K562 (cell line): ENCODE measurements around the gene ZKSCAN5. TPM values are rescaled to one million over a fixed set of nuclear protein-coding genes. Genes with fewer than 3 reads are reported as not detected.
A peak's percentile ranks its signal among the peaks of the same experiment; 100 is the strongest.

Experiments
- ATF1 ChIP-seq, 2 experiments: fragments of 450-650 bp in 1 of 2; IDR thresholded peaks; 2 replicates each; pipeline ENCODE4 v1.6.1; 2016; ENCODE audit warnings: missing compliant biosample characterization in 1 of 2, missing genetic modification characterization in 1 of 2
- BRD4 ChIP-seq: fragments of 200-600 bp; sonication (generic); IDR thresholded peaks from 2 replicates; pipeline ENCODE4 v1.6.1; 2017; ENCODE audit warnings: inconsistent platforms
- CTBP1 ChIP-seq: fragments of 450-650 bp; IDR thresholded peaks from 2 replicates; pipeline ENCODE4 v1.6.1; 2016; ENCODE audit warnings: borderline replicate concordance
- ETV5 ChIP-seq: sonication (generic); formaldehyde crosslinking; IDR thresholded peaks from 2 replicates; pipeline ENCODE4 v1.4.0; 2020; ENCODE audit warnings: low read depth, mild to moderate bottlenecking, missing genetic modification reagents
- EZH2 ChIP-seq: IDR thresholded peaks from 2 replicates; pipeline ENCODE4 v1.6.1; 2012; ENCODE audit warnings: low read depth, mild to moderate bottlenecking, inconsistent platforms, low read length, borderline replicate concordance
- MAFK ChIP-seq: IDR thresholded peaks from 2 replicates; pipeline ENCODE4 v1.6.1; 2011; ENCODE audit warnings: low read length, improper control_type of control experiment
- NBN ChIP-seq: fragments of 450-650 bp; IDR thresholded peaks from 2 replicates; pipeline ENCODE4 v1.6.1; 2016; ENCODE audit warnings: low read depth, mild to moderate bottlenecking
- NEUROD1 ChIP-seq: fragments of 150-350 bp; IDR thresholded peaks from 2 replicates; pipeline ENCODE4 v1.6.1; 2014; ENCODE audit warnings: borderline replicate concordance, low read length, low read depth; ENCODE audit not compliant: partially characterized antibody
- PCBP1 ChIP-seq: fragments of 200-400 bp; formaldehyde crosslinking; IDR thresholded peaks from 2 replicates; pipeline ENCODE4 v1.6.1; 2018; ENCODE audit warnings: mild to moderate bottlenecking, low read depth, low read length; ENCODE audit not compliant: poor library complexity, severe bottlenecking
- PML ChIP-seq: IDR thresholded peaks from 2 replicates; pipeline ENCODE4 v1.6.1; 2012; ENCODE audit warnings: low read length, inconsistent platforms
- RB1 ChIP-seq: fragments of 450-650 bp; IDR thresholded peaks from 2 replicates; pipeline ENCODE4 v1.6.1; 2017; ENCODE audit warnings: low read depth, mild to moderate bottlenecking
- RREB1 ChIP-seq: fragments of 250-450 bp; sonication (Bioruptor Pico); IDR thresholded peaks from 2 replicates; pipeline ENCODE4 v1.4.0; 2020
- SETDB1 ChIP-seq: IDR thresholded peaks from one replicate; pipeline ENCODE4 v1.6.1; 2012; ENCODE audit warnings: low read length, control low read depth, inconsistent platforms
- SMARCA4 ChIP-seq: fragments of 450-650 bp; IDR thresholded peaks from 2 replicates; pipeline ENCODE4 v1.6.1; 2016
- ZNF253 ChIP-seq: fragments of 250-450 bp; sonication (Bioruptor Pico); conservative IDR thresholded peaks from 2 replicates; pipeline ENCODE4 v1.6.1; 2021; ENCODE audit warnings: mild to moderate bottlenecking
- polyA plus RNA-seq, 8 experiments: library from polyadenylated mRNA; depleted of rRNA in 4 of 8; stranded (reverse) in 5 of 8; unstranded in 3 of 8; fragments of >200 nt; fragmentation: Nextera tagmentation in 2 of 8; fragmentation: Illumina TruSeq in 1 of 8; extraction: Ambion mirVana in 2 of 8; extraction: Trizol in 1 of 8; gene quantifications; 2 replicates each; pipeline versions ENCODE4 v1.2.1 to v1.2.3, GENCODE V29; 2011 to 2014; ENCODE audit warnings: inconsistent platforms in 1 of 8, missing spikeins in 1 of 8
- total RNA-seq, 7 experiments: library from RNA; depleted of rRNA in 6 of 7; stranded (reverse); fragments of >200 nt in 6 of 7; fragmentation: Illumina TruSeq in 2 of 7; extraction: Trizol in 2 of 7; gene quantifications; 2 replicates each; pipeline versions ENCODE4 v1.2.1 to v1.2.3, GENCODE V29; 2011 to 2021; ENCODE audit warnings: low replicate concordance in 1 of 7
- TF ChIP-seq, protein P1 (sequence below): fragments of 250-450 bp; sonication (Bioruptor Pico); IDR thresholded peaks from 2 replicates; pipeline ENCODE4 v1.6.1; 2021; ENCODE audit warnings: mild to moderate bottlenecking
- TF ChIP-seq, protein P2 (sequence below): conservative IDR thresholded peaks from 2 replicates; pipeline ENCODE4 v1.6.1; 2011; ENCODE audit warnings: low read depth, mild to moderate bottlenecking, low read length; ENCODE audit not compliant: control insufficient read depth
- TF ChIP-seq, protein P3 (sequence below), 2 experiments: fragments of 200-800 bp in 1 of 2; sonication (Bioruptor generic) in 1 of 2; sonication (generic) in 1 of 2; formaldehyde crosslinking in 1 of 2; IDR thresholded peaks in 1 of 2; conservative IDR thresholded peaks in 1 of 2; 2 replicates each; pipeline versions ENCODE4 v1.5.0 to v1.6.1; 2016 to 2020; ENCODE audit warnings: missing compliant biosample characterization in 1 of 2, missing genetic modification characterization in 1 of 2, missing genetic modification reagents in 1 of 2

The ZKSCAN5 gene
- total and polyA plus RNA-seq, 9 of the 15 experiments (the other 6 are each of a cell fraction or from before 2014, with no cell fraction given): 4.2 to 19.0 (median 15.0) TPM

DNA sequence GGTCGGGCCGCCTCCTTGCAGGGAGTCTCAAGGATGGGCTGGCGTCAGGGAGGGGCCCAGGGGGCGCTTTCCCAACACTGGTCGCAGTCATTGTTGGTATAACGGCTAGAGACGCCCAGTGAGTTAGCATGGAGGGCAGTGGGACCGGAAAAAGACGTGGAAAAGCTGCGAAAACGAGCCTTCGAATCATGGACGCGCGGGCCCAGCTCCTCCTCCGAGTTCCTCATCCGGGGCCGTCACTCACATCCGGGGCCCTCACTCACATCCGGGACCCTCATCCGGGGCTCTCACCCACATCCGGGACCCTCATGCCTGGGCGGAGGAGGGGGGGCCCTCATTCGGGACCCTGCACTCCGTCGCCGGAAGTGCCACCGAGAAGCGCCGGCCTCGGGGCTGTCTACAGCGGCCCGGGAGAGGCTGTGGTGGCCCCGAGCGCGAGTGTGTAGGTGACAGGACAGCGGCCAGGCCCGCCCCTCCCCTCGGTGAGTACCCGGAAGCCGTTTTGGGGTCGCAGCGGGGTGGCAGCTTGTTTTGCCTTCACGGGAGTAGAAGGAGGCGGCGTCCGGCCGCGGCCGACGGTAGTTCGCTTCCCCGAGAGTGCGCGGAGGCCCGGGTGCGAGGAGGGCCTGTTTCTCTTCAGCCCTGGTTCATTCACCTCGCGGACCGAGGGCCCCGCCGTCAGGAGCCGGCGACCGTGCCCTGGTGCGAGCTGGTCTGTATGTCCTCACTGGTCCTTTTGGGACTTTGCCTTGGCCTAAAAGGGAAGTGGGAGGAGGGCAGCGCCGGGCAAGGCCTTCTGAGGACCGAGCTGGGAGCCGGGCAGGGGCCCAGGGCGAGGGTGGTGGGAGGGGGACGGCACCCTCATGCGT, 54.1 kb downstream of the ZKSCAN5 start, which contains the start of gene ZNF655 (continued):
- TF ChIP-seq MAFK: 0 out of 2 replicates have a peak, but pooled peaks have one; percentile 28
- TF ChIP-seq SMARCA4: no peak
- 0 out of 2 replicates have a peak, but pooled peaks have one; percentile 22 for TF ChIP-seq RREB1 (CRISPR knock-in tag)
- TF ChIP-seq, protein P1, sequence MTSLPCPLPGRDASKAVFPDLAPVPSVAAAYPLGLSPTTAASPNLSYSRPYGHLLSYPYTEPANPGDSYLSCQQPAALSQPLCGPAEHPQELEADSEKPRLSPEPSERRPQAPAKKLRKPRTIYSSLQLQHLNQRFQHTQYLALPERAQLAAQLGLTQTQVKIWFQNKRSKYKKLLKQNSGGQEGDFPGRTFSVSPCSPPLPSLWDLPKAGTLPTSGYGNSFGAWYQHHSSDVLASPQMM (CRISPR knock-in tag): no peak
- TF ChIP-seq ZNF253: no peak
- no peak for TF ChIP-seq PCBP1
- no peak for TF ChIP-seq SETDB1
- TF ChIP-seq, protein P2, sequence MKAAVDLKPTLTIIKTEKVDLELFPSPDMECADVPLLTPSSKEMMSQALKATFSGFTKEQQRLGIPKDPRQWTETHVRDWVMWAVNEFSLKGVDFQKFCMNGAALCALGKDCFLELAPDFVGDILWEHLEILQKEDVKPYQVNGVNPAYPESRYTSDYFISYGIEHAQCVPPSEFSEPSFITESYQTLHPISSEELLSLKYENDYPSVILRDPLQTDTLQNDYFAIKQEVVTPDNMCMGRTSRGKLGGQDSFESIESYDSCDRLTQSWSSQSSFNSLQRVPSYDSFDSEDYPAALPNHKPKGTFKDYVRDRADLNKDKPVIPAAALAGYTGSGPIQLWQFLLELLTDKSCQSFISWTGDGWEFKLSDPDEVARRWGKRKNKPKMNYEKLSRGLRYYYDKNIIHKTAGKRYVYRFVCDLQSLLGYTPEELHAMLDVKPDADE: peak; percentile 99
- TF ChIP-seq NBN: peak; percentile 58; the same call in 1 of the 2 replicates
- TF ChIP-seq NEUROD1: peak; percentile 33
- TF ChIP-seq, protein P3, sequence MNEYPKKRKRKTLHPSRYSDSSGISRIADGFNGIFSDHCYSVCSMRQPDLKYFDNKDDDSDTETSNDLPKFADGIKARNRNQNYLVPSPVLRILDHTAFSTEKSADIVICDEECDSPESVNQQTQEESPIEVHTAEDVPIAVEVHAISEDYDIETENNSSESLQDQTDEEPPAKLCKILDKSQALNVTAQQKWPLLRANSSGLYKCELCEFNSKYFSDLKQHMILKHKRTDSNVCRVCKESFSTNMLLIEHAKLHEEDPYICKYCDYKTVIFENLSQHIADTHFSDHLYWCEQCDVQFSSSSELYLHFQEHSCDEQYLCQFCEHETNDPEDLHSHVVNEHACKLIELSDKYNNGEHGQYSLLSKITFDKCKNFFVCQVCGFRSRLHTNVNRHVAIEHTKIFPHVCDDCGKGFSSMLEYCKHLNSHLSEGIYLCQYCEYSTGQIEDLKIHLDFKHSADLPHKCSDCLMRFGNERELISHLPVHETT (CRISPR knock-in tag; conservative IDR thresholded peaks at IDR 0.05 in 1 of 2, IDR thresholded peaks at IDR 0.05 in 1 of 2): peak in 1 of 2 experiments; percentile 92; a peak in 2 of 4 replicates
- TF ChIP-seq ATF1 (CRISPR knock-in tag; IDR thresholded peaks at IDR 0.05): no peak
- TF ChIP-seq ATF1 (tag; IDR thresholded peaks at IDR 0.05): peak; percentile 86
- peak; percentile 41 for TF ChIP-seq RB1
- TF ChIP-seq ETV5 (CRISPR knock-in tag): peak; percentile 94
- TF ChIP-seq CTBP1: peak; percentile 69; the same call in 1 of the 2 replicates
- peak; percentile 91; the same call in 1 of the 2 replicates for TF ChIP-seq BRD4
- TF ChIP-seq PML: peak; percentile 86
- TF ChIP-seq EZH2: no peak
